Vagina (tissue), 2 donors: Measurements from ENCODE around the gene KDM6A. TPM values are rescaled to one million over a fixed set of nuclear protein-coding genes. Genes with fewer than 3 reads are reported as not detected.
"Not testable (repeated sequence)": the region's sequence is repeated elsewhere in the genome, so short reads cannot be mapped to it uniquely, and the experiment has no call there.

Experiments used
- DNase-seq, 2 donors: peaks; one replicate each; pipeline ENCODE4 v3.0.0-alpha.2; 2017; ENCODE audit errors: extremely low spot score in 2 of 2
- H3K27ac ChIP-seq: fragments of 200-600 bp; sonication (generic); one replicate; pipeline ENCODE4 v1.5.1; 2019
- H3K27me3 ChIP-seq: fragments of 200-600 bp; sonication (generic); one replicate; pipeline ENCODE4 v1.5.1; 2019
- H3K36me3 ChIP-seq, 2 donors: fragments of 200-600 bp; sonication (generic); one replicate each; pipeline ENCODE4 v1.5.1; 2017 to 2019
- H3K4me1 ChIP-seq: fragments of 200-600 bp; sonication (generic); one replicate; pipeline ENCODE4 v1.5.1; 2019
- H3K4me3 ChIP-seq, 2 donors: fragments of 200-600 bp; sonication (generic); 1 replicate in 1 of 2; 2 replicates in 1 of 2; pipeline ENCODE4 v1.5.1; 2016 to 2019
- H3K9me3 ChIP-seq: fragments of 200-600 bp; sonication (generic); one replicate; pipeline ENCODE4 v1.5.1; 2019
- POLR2A ChIP-seq, 2 donors: fragments of 450-650 bp; IDR thresholded peaks; one replicate each; pipeline ENCODE4 v1.6.1; 2017; ENCODE audit warnings: antibody characterized with exemption in 2 of 2, mild to moderate bottlenecking in 2 of 2, moderate library complexity in 2 of 2
- POLR2AphosphoS5 ChIP-seq, 2 donors: sonication (generic); formaldehyde crosslinking; IDR thresholded peaks; one replicate each; pipeline ENCODE4 v1.9.0; 2017; ENCODE audit warnings: antibody characterized with exemption in 2 of 2, mild to moderate bottlenecking in 2 of 2, low read depth in 1 of 2; ENCODE audit not compliant: insufficient read depth in 1 of 2
- intact Hi-C: fragments of 100-400 bp; cut with DNase I; formaldehyde crosslinking; loops from one replicate; pipeline ENCODE4 v1.15.1; 2023
- total RNA-seq: library from RNA; depleted of rRNA; stranded (reverse); fragments of >200 nt; gene quantifications from one replicate; pipeline ENCODE4 v1.2.3, GENCODE V29; 2016
- TF ChIP-seq, protein P1 (sequence below), 3 experiments: fragments of 450-650 bp in 2 of 3; fragments of 200-600 bp in 1 of 3; sonication (generic) in 1 of 3; IDR thresholded peaks; one replicate each; pipeline ENCODE4 v1.5.1; 2017 to 2019; ENCODE audit warnings: antibody characterized with exemption in 3 of 3, mild to moderate bottlenecking in 2 of 3, moderate library complexity in 2 of 3

KDM6A gene
- 44.2 TPM for total RNA-seq

DNA sequence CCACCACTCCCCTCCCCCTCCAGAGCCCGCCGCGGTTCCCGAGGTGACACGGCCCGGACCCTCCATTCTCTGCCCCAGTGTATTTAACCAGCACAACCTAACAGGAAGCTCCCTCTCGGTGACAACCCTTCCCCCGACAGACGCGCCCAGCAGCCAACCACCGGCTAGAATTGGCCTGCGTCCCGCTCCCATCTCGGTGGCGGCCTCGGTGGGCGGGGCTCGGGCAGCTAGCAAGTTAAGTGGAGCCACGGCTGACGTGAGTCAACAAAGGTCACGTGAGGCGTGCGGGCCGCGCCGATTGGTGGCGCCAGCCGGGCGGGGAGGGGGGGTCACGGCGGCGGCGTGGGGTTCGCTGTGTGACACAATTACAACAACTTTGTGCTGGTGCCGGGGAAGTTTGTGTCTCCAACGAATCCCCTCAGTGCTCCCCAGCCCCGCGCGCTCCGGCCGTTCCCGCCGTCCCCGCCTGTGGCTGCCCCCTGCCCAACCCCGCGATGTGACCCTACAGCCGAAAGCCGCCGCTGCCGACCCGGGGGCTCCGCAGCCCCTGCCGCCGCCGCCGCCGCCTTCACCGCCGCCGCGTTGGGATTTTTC, at the start of gene KDM6A:
Gene KDM6A (plus strand): TSS at position 368 of the 594 bp plus-strand sequence. CDS start 364 bp downstream, outside the sequence.
- no peaks in the 10 kb centered on the region for H3K9me3 ChIP-seq
- H3K27me3 ChIP-seq, result no peaks in the 10 kb centered on the region
- H3K4me1 ChIP-seq, result peaks cover 43% of the 10 kb centered on the region
- intact Hi-C loops, result no loop called here
- TF ChIP-seq POLR2A (IDR thresholded peaks at IDR 0.05), result peak; percentile 15 to 66
- TF ChIP-seq POLR2AphosphoS5 (IDR thresholded peaks at IDR 0.05; ENCODE audit: insufficient read depth in 1 of 2, low read depth in 1 of 2), result peak; percentile 86 to 88
- TF ChIP-seq, protein P1, sequence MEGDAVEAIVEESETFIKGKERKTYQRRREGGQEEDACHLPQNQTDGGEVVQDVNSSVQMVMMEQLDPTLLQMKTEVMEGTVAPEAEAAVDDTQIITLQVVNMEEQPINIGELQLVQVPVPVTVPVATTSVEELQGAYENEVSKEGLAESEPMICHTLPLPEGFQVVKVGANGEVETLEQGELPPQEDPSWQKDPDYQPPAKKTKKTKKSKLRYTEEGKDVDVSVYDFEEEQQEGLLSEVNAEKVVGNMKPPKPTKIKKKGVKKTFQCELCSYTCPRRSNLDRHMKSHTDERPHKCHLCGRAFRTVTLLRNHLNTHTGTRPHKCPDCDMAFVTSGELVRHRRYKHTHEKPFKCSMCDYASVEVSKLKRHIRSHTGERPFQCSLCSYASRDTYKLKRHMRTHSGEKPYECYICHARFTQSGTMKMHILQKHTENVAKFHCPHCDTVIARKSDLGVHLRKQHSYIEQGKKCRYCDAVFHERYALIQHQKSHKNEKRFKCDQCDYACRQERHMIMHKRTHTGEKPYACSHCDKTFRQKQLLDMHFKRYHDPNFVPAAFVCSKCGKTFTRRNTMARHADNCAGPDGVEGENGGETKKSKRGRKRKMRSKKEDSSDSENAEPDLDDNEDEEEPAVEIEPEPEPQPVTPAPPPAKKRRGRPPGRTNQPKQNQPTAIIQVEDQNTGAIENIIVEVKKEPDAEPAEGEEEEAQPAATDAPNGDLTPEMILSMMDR (IDR thresholded peaks at IDR 0.05), result no peak
- peak within 1 kb of the TSS; percentile 64 to 94 for H3K4me3 ChIP-seq
- peak; percentile 99 to 100 for DNase-seq
- peak within 1 kb of the TSS; percentile 100 for H3K27ac ChIP-seq
- H3K36me3 ChIP-seq, result no peaks in the 10 kb centered on the region

DNA sequence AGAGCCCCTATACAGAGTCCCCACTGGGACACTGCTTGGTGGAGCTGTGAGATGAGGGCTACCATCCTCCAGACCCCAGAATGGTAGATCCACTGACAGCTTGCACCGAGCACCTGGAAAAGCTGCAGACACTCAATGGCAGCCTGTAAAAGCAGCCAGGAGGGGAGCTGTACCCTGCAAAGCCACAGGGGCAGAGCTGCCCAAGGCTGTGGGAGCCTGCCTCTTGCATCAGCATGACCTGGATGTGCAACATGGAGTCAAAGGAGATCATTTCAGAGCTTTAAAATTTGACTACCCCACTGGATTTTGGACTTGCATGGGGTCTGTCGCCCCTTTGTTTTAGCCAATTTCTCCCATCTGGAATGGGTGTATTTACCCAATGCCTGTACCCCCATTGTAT, 49.8 kb upstream of the KDM6A start:
- H3K9me3 ChIP-seq, intact Hi-C loops, DNase-seq: not testable (repeated sequence)

DNA sequence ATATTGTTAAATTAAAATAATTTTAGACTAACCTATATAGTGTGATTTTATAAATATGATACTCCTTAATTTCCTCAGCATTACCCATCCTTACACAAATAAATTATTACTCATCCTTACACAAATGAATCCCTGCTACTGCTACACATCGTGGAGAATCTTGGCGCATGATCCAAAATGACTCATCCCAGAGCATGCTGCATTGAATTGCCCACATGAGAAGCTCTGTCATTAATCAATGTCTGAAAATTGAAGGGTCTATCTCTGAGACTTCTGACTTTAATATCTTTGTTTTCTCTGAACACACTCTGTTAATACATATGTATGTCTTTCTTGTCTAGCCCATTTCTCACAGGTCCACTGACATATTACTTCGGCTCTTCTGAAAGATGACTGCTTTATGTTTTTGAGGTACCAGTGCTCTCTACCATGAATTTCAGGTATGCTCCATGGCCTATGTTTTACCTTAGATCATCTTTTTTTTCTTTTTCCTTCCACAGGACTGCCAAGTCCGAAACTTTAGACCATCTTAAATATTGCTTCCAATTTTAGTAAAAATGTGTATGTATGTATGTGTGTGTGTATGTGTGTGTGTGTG, 44.9 kb upstream of the KDM6A start:
- no peak overlapping the region for H3K4me3 ChIP-seq
- H3K27ac ChIP-seq, result no peak overlapping the region
- H3K9me3 ChIP-seq, result no peaks in the 10 kb centered on the region
- intact Hi-C loops, result no loop called here
- TF ChIP-seq POLR2AphosphoS5 (IDR thresholded peaks at IDR 0.05; ENCODE audit: insufficient read depth in 1 of 2, low read depth in 1 of 2), result no peak
- TF ChIP-seq POLR2A (IDR thresholded peaks at IDR 0.05), result no peak
- TF ChIP-seq, protein P1 (IDR thresholded peaks at IDR 0.05), result no peak
- DNase-seq, result no peak
- H3K4me1 ChIP-seq, result no peaks in the 10 kb centered on the region
- no peaks in the 10 kb centered on the region for H3K36me3 ChIP-seq
- H3K27me3 ChIP-seq, result no peaks in the 10 kb centered on the region

More for the DNA sequence above, 49.8 kb upstream of the KDM6A start:
- not testable (repeated sequence) for H3K36me3 ChIP-seq, H3K4me3 ChIP-seq, H3K27ac ChIP-seq, H3K4me1 ChIP-seq, H3K27me3 ChIP-seq

DNA sequence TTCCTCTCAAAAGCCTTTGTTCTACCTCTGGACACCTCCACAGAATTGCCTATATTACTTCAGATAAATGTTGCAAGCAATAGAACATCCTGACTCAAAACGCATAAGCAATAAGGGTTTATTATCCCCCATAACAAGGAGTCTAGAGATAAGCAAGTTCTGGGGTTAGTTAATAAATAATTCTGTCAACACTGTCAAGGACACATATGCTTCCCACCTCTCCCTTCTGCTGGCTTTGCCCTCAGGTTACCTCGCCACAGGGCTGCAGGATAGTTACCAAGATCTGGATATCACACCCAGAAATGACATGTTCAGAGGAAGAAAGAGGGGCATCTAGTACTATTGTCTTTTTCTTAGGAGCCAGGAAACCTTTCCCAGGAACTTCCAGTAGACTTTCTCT, 43.2 kb upstream of the KDM6A start:
- intact Hi-C loops, result no loop called here
- Histone ChIP-seq H3K36me3 (no peaks in the 10 kb centered on the region), H3K27me3 (no peaks in the 10 kb centered on the region), H3K4me3 (no peak overlapping the region), H3K27ac (no peak overlapping the region), H3K9me3 (no peaks in the 10 kb centered on the region), H3K4me1 (no peaks in the 10 kb centered on the region)
- no peak for DNase-seq
- TF ChIP-seq, protein P1 (IDR thresholded peaks at IDR 0.05), result no peak
- TF ChIP-seq POLR2AphosphoS5 (IDR thresholded peaks at IDR 0.05; ENCODE audit: insufficient read depth in 1 of 2, low read depth in 1 of 2) (no peak), POLR2A (IDR thresholded peaks at IDR 0.05) (no peak)

DNA sequence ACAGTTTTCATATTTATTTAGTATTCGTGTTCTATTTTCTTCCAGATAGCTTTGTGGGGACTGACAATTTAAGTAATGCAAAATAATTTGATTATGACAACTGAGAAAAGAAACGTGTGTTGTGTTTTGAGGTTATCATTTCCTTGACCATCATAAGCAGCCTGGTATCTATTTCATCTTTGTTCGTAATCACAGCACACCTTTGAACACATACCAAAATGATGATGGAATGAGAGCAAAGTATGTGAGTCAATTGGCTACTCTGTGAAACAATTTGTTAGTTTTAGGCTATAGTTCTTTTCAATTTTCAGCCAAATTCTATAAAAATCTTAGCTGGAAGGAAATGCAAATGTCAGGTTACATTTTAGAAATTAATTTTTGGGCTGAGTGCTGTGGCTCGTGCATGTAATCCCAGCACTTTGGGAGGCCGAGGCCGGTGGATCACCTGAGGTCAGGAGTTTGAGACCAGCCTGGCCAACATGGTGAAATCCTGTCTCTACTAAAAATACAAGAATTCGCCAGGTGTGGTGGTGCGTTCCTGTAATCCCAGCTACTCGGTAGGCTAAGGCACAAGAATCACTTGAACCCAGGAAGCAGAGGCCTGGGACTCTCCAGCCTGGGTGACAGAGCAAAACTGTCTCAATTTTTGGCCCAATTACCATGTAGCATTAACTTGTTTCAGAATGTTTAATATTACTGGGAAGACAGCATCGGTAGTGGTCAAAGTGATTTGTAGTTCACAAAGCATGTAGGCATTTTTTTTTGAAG, 30.3 kb upstream of the KDM6A start:
- no peak overlapping the region for H3K4me3 ChIP-seq
- intact Hi-C loops, result no loop called here

More for the DNA sequence above, 30.3 kb upstream of the KDM6A start:
- no peak overlapping the region for H3K27ac ChIP-seq
- no peaks in the 10 kb centered on the region for H3K27me3 ChIP-seq
- no peaks in the 10 kb centered on the region for H3K4me1 ChIP-seq
- TF ChIP-seq, protein P1 (IDR thresholded peaks at IDR 0.05), result no peak
- TF ChIP-seq POLR2A (IDR thresholded peaks at IDR 0.05) (no peak), POLR2AphosphoS5 (IDR thresholded peaks at IDR 0.05; ENCODE audit: insufficient read depth in 1 of 2, low read depth in 1 of 2) (no peak)
- no peaks in the 10 kb centered on the region for H3K36me3 ChIP-seq
- no peak for DNase-seq
- no peaks in the 10 kb centered on the region for H3K9me3 ChIP-seq
